HCT116 (cell line): Measurements from ENCODE around the gene TNN. TPM values are rescaled to one million over a fixed set of nuclear protein-coding genes. Genes with fewer than 3 reads are reported as not detected.

Experiments
- ATAC-seq: fragments of 200-7000 bp; cut with Tn5 transposase; 2 replicates; pipeline ENCODE4 v1.9.1; 2020; ENCODE audit warnings: mild to moderate bottlenecking, moderate library complexity
- BruUV-seq: library from RNA; stranded (reverse); fragments of 400-500 nt; replicated peaks from 2 replicates; lab custom pipeline; 2021; lab: Mats Ljungman, UMichigan
- CTCF ChIA-PET: fragments of 300-600 bp; sonication (Branson Sonifier 250); formaldehyde crosslinking; loops from one replicate; lab custom pipeline; 2021; ENCODE audit warnings: antibody characterized with exemption; lab: Charles Lee
- POLR2A ChIA-PET: fragments of 300-600, 350-600 bp; sonication (Branson Sonifier 250); formaldehyde crosslinking; loops from one replicate; lab custom pipeline; 2021; ENCODE audit warnings: antibody characterized with exemption; lab: Charles Lee
- RAD21 ChIA-PET, 2 experiments: fragments of 300-600 bp; sonication (Branson Sonifier 250); formaldehyde crosslinking; loops; one replicate each; lab custom pipeline; 2023; ENCODE audit warnings: low total read pairs in 2 of 2; ENCODE audit not compliant: uncharacterized antibody in 2 of 2, unreplicated experiment in 2 of 2, low non-redundant PET in 1 of 2; lab: Charles Lee
- DNase-seq: peaks from one replicate; pipeline ENCODE4 v3.0.0-alpha.2; 2010; ENCODE audit warnings: low read depth, low spot score
- H2AFZ ChIP-seq: fragments of 200-600 bp; shearing (Covaris generic), sonication (generic); 2 replicates; pipeline ENCODE4 v1.6.1; 2017; ENCODE audit warnings: low read depth, mixed run types, mixed read lengths, antibody characterized with exemption, low read length; ENCODE audit not compliant: poor library complexity, severe bottlenecking
- H3K27ac ChIP-seq: 2 replicates; pipeline ENCODE4 v1.5.1; 2012; ENCODE audit warnings: low read depth, low read length
- H3K27me3 ChIP-seq: fragments of 200-600 bp; sonication (generic); 2 replicates; pipeline ENCODE4 v1.6.1; 2016; ENCODE audit warnings: mixed run types, low read length, mixed read lengths; ENCODE audit not compliant: insufficient read depth
- H3K36me3 ChIP-seq, 2 experiments: fragments of 200-500 bp in 1 of 2; fragments of 200-600 bp in 1 of 2; sonication (Bioruptor generic) in 1 of 2; sonication (generic) in 1 of 2; 2 replicates each; pipeline versions ENCODE4 v1.5.1 to v1.6.1; 2014 to 2016; ENCODE audit warnings: low read length in 2 of 2, inconsistent platforms in 1 of 2, mixed read lengths in 1 of 2, mixed run types in 1 of 2; ENCODE audit not compliant: insufficient read depth in 2 of 2, control insufficient read depth in 1 of 2
- H3K4me1 ChIP-seq, 2 experiments: fragments of 200-600 bp in 1 of 2; sonication (generic) in 1 of 2; 2 replicates each; pipeline versions ENCODE4 v1.5.1 to v1.6.1; 2012 to 2017; ENCODE audit warnings: low read length in 2 of 2, inconsistent platforms in 1 of 2, mild to moderate bottlenecking in 1 of 2, mixed read lengths in 1 of 2, mixed run types in 1 of 2, moderate library complexity in 1 of 2; ENCODE audit not compliant: insufficient read depth in 2 of 2, control insufficient read depth in 1 of 2
- H3K4me2 ChIP-seq: fragments of 200-600 bp; sonication (generic); 2 replicates; pipeline ENCODE4 v1.6.1; 2017; ENCODE audit warnings: mixed run types, low read length, mixed read lengths
- H3K4me3 ChIP-seq, 2 experiments: fragments of 200-600 bp in 1 of 2; sonication (generic) in 1 of 2; replicated peaks in 1 of 2; 2 replicates each; pipeline ENCODE4 v1.5.1; 2011 to 2016; ENCODE audit warnings: low read length in 2 of 2, control low read depth in 1 of 2, low read depth in 1 of 2, mild to moderate bottlenecking in 1 of 2, mixed read lengths in 1 of 2, mixed run types in 1 of 2
- H3K79me2 ChIP-seq: fragments of 200-600 bp; sonication (generic); 2 replicates; pipeline ENCODE4 v1.6.1; 2017; ENCODE audit warnings: mild to moderate bottlenecking, mixed run types, low read length, moderate library complexity, mixed read lengths; ENCODE audit not compliant: insufficient read depth
- H3K9ac ChIP-seq: fragments of 200-600 bp; sonication (generic); 2 replicates; pipeline ENCODE4 v1.6.1; 2016; ENCODE audit warnings: low read length, mixed read lengths
- H3K9me2 ChIP-seq: fragments of 200-600 bp; sonication (generic), shearing (Covaris generic); 2 replicates; pipeline ENCODE4 v1.6.1; 2017; ENCODE audit warnings: mixed run types, mild to moderate bottlenecking, moderate library complexity; ENCODE audit not compliant: insufficient read depth
- H3K9me3 ChIP-seq, 2 experiments: fragments of 200-500 bp in 1 of 2; fragments of 200-600 bp in 1 of 2; sonication (Bioruptor generic) in 1 of 2; sonication (generic) in 1 of 2; 2 replicates each; pipeline ENCODE4 v1.6.1; 2014 to 2017; ENCODE audit warnings: low read length in 2 of 2, mixed read lengths in 2 of 2, inconsistent platforms in 1 of 2, low read depth in 1 of 2, mild to moderate bottlenecking in 1 of 2, mixed run types in 1 of 2, moderate library complexity in 1 of 2; ENCODE audit not compliant: control insufficient read depth in 1 of 2, insufficient read depth in 1 of 2
- H4K20me1 ChIP-seq: fragments of 200-600 bp; sonication (generic), shearing (Covaris generic); 2 replicates; pipeline ENCODE4 v1.6.1; 2017; ENCODE audit warnings: mixed run types, mild to moderate bottlenecking, moderate library complexity; ENCODE audit not compliant: insufficient read depth
- CBX3 ChIP-seq: IDR thresholded peaks from 2 replicates; pipeline ENCODE4 v1.6.1; 2012; ENCODE audit warnings: low read depth
- CEBPB ChIP-seq: IDR thresholded peaks from 2 replicates; pipeline ENCODE4 v1.6.1; 2012; ENCODE audit warnings: low read depth
- EGR1 ChIP-seq: IDR thresholded peaks from 2 replicates; pipeline ENCODE4 v1.6.1; 2012; ENCODE audit warnings: low read depth
- FOSL1 ChIP-seq: IDR thresholded peaks from 2 replicates; pipeline ENCODE4 v1.6.1; 2012; ENCODE audit warnings: low read depth
- JUND ChIP-seq: IDR thresholded peaks from 2 replicates; pipeline ENCODE4 v1.6.1; 2012
- MAX ChIP-seq: IDR thresholded peaks from 2 replicates; pipeline ENCODE4 v1.6.1; 2012
- POLR2AphosphoS5 ChIP-seq: IDR thresholded peaks from 2 replicates; pipeline ENCODE4 v1.6.1; 2011; ENCODE audit warnings: mild to moderate bottlenecking, low read depth, low read length, moderate library complexity
- RAD21 ChIP-seq: IDR thresholded peaks from 2 replicates; pipeline ENCODE4 v1.6.1; 2012; ENCODE audit warnings: low read depth, mild to moderate bottlenecking
- SIN3A ChIP-seq: IDR thresholded peaks from 2 replicates; pipeline ENCODE4 v1.6.1; 2012; ENCODE audit warnings: low read depth
- SP1 ChIP-seq: IDR thresholded peaks from 2 replicates; pipeline ENCODE4 v1.6.1; 2012; ENCODE audit warnings: low read depth
- SRF ChIP-seq: IDR thresholded peaks from 2 replicates; pipeline ENCODE4 v1.6.1; 2012; ENCODE audit warnings: low read depth
- YY1 ChIP-seq: IDR thresholded peaks from 2 replicates; pipeline ENCODE4 v1.6.1; 2011; ENCODE audit warnings: low read length, low read depth, moderate library complexity, mild to moderate bottlenecking; ENCODE audit not compliant: insufficient replicate concordance; ENCODE audit errors: extremely low read depth
- ZFX ChIP-seq: fragments of 450-650 bp; IDR thresholded peaks from 2 replicates; pipeline ENCODE4 v1.6.1; 2017
- ZNF274 ChIP-seq: fragments of 200-500 bp; sonication (Bioruptor generic); IDR thresholded peaks from 2 replicates; pipeline ENCODE4 v1.6.1; 2014; ENCODE audit warnings: mild to moderate bottlenecking, low read depth, low read length, inconsistent platforms
- intact Hi-C: fragments of 100-400 bp; cut with micrococcal nuclease; formaldehyde crosslinking; loops from 2 replicates; pipeline ENCODE4 v1.10.0; 2022
- total RNA-seq: library from RNA; stranded (reverse); gene quantifications from one replicate; pipeline ENCODE4 v1.2.1, GENCODE V29; 2021; ENCODE audit not compliant: unreplicated experiment
- TF ChIP-seq, protein P1 (sequence below): IDR thresholded peaks from 2 replicates; pipeline ENCODE4 v1.6.1; 2012; ENCODE audit warnings: low read depth

The TNN gene
- total RNA-seq, 1 experiment from 2014 or later = not detected

DNA sequence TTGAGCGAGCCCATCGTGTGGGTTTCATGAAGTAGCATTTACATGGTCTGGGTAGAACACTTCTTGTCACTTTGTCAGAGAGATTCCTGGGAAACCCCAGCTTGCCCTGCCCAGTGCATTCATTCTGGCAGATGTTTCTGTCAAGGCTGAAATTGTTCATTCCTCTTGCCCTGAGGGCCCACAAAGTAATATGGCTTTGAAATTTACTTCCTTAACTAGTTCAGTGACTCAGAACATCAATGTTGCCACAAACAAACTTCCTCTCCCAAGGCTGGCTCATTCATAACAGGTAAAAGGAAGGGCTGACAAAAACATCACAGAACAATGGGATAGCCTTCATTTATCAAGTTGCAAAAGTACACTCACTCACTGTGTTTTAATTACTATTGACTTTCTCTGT is 129.9 kb downstream of the TNN start:
- BruUV-seq = no TSS peak
- intact Hi-C loops = no loop called here

More for the DNA sequence above, 129.9 kb downstream of the TNN start:
- no peaks in the 10 kb centered on the region for H3K79me2 ChIP-seq
- H3K9me3 ChIP-seq = no peaks in the 10 kb centered on the region
- ChIA-PET CTCF (no interaction called here), RAD21 (no interaction called here), POLR2A (interaction anchor here (1.5 kb wide), 1 partner anchor 10 kb away, joined by 4 read pairs; no protein-coding TSS in a partner anchor)
- H3K9ac ChIP-seq = no peak overlapping the region
- H3K4me1 ChIP-seq = peaks cover 18 to 43% of the 10 kb centered on the region in 2 experiments
- no peaks in the 10 kb centered on the region for H4K20me1 ChIP-seq
- no peaks in the 10 kb centered on the region for H3K36me3 ChIP-seq
- peak overlapping the region; percentile 54 for H3K4me2 ChIP-seq
- H3K4me3 ChIP-seq = no peak overlapping the region
- ATAC-seq = no peak
- TF ChIP-seq FOSL1 = peak; percentile 89
- TF ChIP-seq SRF = peak; percentile 76; the same call in 1 of the 2 replicates
- 0 out of 2 replicates have a peak, but pooled peaks have one; percentile 32 for TF ChIP-seq EGR1
- TF ChIP-seq ZFX = no peak
- TF ChIP-seq ZNF274 = no peak
- TF ChIP-seq POLR2AphosphoS5 = no peak; the same call in 1 of the 2 replicates
- TF ChIP-seq MAX = peak; percentile 83
- TF ChIP-seq CBX3 = peak; percentile 90
- peak; percentile 95 for TF ChIP-seq SP1
- peak; percentile 45 for TF ChIP-seq RAD21
- peak; percentile 87 for TF ChIP-seq CEBPB
- TF ChIP-seq, protein P1, sequence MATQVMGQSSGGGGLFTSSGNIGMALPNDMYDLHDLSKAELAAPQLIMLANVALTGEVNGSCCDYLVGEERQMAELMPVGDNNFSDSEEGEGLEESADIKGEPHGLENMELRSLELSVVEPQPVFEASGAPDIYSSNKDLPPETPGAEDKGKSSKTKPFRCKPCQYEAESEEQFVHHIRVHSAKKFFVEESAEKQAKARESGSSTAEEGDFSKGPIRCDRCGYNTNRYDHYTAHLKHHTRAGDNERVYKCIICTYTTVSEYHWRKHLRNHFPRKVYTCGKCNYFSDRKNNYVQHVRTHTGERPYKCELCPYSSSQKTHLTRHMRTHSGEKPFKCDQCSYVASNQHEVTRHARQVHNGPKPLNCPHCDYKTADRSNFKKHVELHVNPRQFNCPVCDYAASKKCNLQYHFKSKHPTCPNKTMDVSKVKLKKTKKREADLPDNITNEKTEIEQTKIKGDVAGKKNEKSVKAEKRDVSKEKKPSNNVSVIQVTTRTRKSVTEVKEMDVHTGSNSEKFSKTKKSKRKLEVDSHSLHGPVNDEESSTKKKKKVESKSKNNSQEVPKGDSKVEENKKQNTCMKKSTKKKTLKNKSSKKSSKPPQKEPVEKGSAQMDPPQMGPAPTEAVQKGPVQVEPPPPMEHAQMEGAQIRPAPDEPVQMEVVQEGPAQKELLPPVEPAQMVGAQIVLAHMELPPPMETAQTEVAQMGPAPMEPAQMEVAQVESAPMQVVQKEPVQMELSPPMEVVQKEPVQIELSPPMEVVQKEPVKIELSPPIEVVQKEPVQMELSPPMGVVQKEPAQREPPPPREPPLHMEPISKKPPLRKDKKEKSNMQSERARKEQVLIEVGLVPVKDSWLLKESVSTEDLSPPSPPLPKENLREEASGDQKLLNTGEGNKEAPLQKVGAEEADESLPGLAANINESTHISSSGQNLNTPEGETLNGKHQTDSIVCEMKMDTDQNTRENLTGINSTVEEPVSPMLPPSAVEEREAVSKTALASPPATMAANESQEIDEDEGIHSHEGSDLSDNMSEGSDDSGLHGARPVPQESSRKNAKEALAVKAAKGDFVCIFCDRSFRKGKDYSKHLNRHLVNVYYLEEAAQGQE = no peak
- TF ChIP-seq JUND = peak; percentile 94
- no peak for TF ChIP-seq YY1
- TF ChIP-seq SIN3A = peak; percentile 96
- H3K9me2 ChIP-seq = no peaks in the 10 kb centered on the region
- DNase-seq = peak; percentile 80
- H3K27ac ChIP-seq = no peak overlapping the region
- H3K27me3 ChIP-seq = no peaks in the 10 kb centered on the region
- no peak overlapping the region for H2AFZ ChIP-seq

Other genes starting within 250 kb of the TNN start
- gene CACYBP, start 67.9 kb upstream of the TNN start, total RNA-seq = 194 TPM
- 29.4 TPM for gene MRPS14, start 44.4 kb upstream of the TNN start, total RNA-seq
- gene KIAA0040, start 124.9 kb downstream of the TNN start, total RNA-seq = 32.4 TPM